Stimulated activated CD4-positive, alpha-beta T cell treated with anti-CD3 and anti-CD28 coated beads, Interleukin-1b, Interleukin-23, amount 100 ng/mL, for 24 hours (primary cell): ENCODE results near the gene USP4.
A peak's percentile ranks its signal among the peaks of the same experiment; 100 is the strongest.
"Not testable (repeated sequence)": the region's sequence is repeated elsewhere in the genome, so short reads cannot be mapped to it uniquely, and the experiment has no call there.

Experiments
- DNase-seq, 4 experiments: peaks; one replicate each; pipeline ENCODE4 v3.0.0-alpha.2; 2020; ENCODE audit warnings: low read depth in 4 of 4, low spot score in 1 of 4

Gene USP4

GRCh38 chr3:49352281-49352680, 12.4 kb upstream of the USP4 start:
- no peak for DNase-seq

DNA sequence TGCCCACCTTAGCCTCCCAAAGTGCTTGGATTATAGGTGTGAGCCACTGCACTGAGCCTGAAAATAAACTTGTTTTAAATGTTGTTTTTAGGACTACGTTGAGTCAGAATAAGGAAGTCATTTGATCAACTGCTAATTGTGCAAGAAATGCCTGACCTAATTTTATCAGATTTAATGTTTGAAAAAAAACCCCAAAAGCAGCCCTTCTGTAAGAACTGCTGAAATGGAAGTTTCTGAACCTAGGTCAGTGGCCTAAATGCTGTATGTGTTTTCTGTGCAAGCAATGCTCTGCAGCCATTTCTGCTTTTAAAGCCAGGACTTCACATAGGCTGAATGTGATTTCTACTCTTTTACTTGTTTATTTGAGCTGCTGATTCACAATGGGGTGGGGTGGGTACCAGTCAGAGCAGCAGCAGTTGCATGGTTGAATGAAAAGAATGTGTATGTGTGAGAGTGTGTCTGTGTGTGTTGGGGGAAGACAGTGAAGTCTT, 11.7 kb upstream of the USP4 start:
- no peak for DNase-seq

DNA sequence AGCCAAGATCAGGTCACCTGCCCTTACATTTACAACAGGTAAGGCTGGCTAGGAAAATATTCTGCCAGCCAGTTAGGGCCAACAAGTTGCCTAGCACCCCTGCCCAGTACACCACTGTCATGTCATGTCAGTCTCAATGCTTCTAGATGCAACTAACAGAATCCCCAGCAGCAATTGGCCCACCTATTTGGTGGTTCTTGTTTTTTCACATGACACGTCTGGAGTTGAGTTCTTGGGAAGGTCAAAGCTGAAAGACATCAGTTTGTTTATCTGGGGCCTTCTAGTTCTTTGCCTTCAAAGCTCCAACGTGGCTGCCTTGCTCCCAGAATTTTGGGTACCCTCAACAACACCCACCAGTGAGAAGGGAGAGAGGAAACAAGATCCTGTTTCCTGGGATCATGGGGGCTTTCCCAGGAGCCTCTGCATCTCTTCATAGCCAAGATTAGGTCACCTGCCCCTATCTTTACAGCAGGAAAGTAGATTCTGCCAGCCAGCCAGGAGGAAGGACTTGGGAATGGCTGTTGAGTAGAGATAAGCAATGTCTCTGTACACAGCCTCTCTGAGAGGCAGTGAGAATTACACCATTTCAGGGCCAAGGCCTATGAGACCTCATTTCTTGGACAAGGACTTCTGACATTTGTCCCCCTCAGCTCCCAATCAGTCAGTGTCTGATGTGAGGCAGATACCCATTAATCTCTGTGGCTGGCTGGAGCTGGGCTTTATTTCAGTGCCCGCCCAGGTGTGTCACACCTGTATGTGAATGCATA, 9.7 kb upstream of the USP4 start:
- DNase-seq: no peak

DNA sequence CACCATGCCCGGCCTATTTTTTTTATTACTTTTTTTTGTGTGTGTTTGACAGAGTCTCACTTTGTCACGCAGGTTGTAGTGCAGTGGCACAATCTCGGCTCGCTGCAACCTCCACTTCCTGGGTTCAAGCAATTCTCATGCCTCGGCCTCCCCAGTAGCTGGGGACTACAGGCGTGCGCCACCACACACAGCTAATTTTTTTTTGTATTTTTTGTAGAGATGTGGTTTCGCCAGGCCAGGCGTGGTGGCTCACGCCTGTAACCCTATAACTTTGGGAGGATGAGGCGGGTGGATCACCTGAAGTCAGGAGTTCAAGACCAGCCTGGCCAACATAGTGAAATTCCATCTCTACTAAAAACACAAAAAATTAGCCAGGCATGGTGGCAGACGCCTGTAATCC, 8.5 kb upstream of the USP4 start:
- DNase-seq: not testable (repeated sequence)

GRCh38 chr3:49346797-49347251, 7.0 kb upstream of the USP4 start:
- no peak for DNase-seq

GRCh38 chr3:49343163-49343562, 3.3 kb upstream of the USP4 start:
- DNase-seq: no peak

DNA sequence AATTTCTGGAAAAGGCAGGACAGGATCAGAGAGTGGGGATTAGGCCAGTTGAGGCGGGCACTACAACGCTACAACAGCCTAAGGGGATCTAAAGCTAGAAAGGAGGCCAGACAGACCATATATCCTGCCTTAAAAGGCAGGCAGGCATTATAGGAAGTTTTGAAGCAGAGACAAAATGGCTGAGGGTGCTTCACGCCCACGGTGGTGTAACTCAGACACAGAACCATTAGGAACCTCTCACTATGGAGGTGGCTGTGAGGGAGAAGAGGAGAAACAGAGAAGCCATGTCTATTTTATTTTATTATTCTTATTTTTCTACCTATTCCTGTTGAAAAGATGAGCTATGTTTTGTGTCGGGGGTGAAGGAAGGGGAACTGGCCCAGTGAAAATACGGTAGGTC, 2.1 kb upstream of the USP4 start:
- DNase-seq: no peak

DNA sequence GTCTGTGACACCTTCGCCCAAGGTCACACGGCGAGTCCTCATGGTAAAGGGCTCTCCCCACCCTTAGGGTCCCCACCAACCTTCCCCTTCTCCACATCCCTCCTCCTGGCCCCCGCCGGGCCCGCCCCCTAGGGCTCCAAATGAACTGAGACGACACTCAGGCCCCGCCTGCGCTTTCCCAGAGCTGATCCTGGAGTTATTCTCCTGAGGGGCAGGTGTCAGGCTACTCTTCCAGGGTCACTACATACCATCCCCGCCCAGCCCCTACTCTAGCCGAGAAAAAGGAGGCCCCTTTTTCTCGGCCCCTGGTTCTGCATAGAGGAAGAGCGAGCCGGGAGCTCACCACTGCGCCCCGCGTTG, 292 bp downstream of the USP4 start:
- peak in 1 of 4 experiments; percentile 7 for DNase-seq

- no peak for DNase-seq
Measured at GRCh38 chr3:49333916-49334633, 5.8 kb downstream of the USP4 start.

GRCh38 chr3:49333091-49333490, 6.8 kb downstream of the USP4 start:
- no peak for DNase-seq

- no peak for DNase-seq
Measured at GRCh38 chr3:49329186-49329585, 10.7 kb downstream of the USP4 start.

- not testable (repeated sequence) for DNase-seq
Measured at GRCh38 chr3:49328350-49328749, 11.5 kb downstream of the USP4 start.

DNA sequence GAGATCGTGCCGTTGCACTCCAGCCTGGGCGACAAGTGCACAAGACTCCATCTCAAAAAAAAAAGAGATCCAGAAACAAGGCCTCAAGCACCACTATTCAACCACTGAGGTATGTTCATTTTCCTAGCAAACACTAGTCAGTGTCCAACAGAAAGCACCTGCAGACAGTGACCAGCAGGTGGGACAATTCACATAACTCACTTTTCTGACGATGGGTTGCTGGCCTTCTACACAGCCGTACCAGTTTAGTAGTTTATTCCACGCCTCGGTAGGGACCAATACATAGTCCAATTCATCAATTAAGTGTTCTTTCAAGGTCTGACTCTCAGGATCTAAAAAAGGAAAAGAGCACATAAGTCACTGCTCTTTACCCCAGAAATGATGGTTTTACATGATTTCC, 12.4 kb downstream of the USP4 start:
- no peak for DNase-seq

DNA sequence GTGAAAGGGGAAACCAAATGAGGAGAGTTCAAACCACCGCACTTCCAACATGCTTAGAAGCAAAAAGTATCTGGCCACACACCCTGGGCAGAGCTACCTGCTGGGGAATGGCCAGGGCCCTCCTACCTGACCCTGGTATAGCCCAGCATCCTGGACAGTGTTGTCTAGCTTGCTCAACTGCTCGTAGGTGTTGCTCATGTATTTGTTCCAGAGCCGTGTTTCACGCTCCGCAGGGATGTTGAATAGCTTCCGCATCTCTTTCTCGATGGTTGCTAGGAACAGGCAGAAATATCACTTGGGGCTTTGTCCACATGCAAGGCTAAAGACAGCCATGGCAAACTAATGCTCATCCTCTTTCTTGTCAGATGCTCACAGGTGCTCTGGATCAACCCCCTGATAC, 15.1 kb downstream of the USP4 start:
- no peak for DNase-seq

- DNase-seq: no peak
Measured at GRCh38 chr3:49316696-49317457, 23.0 kb downstream of the USP4 start.

DNA sequence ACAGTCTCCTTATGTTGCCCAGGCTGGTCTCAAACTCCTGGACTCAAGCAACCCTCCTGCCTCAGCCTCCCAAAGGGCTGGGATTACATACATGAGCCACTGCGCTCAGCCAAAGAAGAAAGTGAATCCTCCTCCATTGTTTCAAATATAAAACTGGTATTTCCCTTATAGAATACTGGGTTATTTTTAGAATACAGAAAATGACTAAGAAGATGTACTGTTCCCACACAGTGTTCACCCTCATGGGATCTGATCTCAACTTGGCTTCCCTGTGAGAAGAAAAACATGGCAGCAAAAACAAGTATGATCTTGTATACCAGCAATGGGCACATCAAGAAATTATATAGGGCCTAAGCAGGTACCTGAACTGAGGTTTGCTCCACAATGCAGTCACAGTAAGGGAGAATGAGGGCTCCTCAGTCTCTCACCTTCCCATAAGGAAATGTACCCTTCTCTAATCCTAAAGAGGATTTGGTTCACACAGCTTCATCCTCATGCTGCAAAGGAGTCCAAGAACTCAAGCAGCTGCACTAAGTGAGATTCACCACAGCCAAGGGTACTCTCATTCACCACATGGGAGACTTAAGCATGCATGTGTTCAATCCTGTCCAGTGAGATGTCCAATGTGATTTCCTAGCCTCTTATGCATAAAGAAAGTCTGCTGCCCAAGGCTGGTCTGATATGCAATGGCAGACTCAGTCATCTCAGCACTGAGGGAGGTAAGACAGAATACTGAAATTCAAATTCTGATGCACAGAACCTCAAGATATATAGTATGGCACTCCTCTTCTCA, 25.8 kb downstream of the USP4 start:
- no peak for DNase-seq

- no peak for DNase-seq
Measured at GRCh38 chr3:49311283-49311682, 28.6 kb downstream of the USP4 start.

GRCh38 chr3:49310677-49311076, 29.2 kb downstream of the USP4 start:
- no peak for DNase-seq

DNA sequence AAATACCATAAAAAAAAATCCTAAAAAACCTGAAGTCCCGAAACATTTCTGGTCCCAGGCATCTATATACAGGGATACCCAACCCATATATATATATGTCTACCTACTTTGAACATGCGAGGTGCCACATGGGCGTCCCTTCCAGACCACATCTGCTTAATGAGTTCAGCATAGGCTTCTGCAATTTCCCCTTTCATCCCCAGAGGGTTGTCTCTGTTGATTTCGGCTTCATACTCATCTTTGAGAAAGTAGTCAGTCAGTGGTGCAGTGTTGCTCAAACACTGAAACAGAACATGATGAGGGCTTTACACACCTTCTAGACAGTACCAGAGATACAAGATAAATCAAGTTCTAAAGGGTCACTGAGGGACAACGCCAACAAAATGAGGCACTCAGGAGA, 34.2 kb downstream of the USP4 start:
- DNase-seq: no peak

- no peak for DNase-seq
Measured at GRCh38 chr3:49302613-49303012, 37.2 kb downstream of the USP4 start.

GRCh38 chr3:49300595-49300994, 39.3 kb downstream of the USP4 start:
- no peak for DNase-seq
